HG03342 (cell line): Measurements from ENCODE around the gene HOXB4.

Experiments used
- ATAC-seq: cut with Tn5 transposase; IDR thresholded peaks from one replicate; pipeline ENCODE4 v1.9.1; 2021; ENCODE audit warnings: mild to moderate bottlenecking, moderate library complexity; ENCODE audit not compliant: unreplicated experiment

HOXB4 gene

GRCh38 chr17:48561884-48562810 is 16.0 kb downstream of the HOXB4 start:
- ATAC-seq: peak; percentile 55

- no peak for ATAC-seq
Observed at GRCh38 chr17:48559840-48560817, 18.0 kb downstream of the HOXB4 start.

DNA sequence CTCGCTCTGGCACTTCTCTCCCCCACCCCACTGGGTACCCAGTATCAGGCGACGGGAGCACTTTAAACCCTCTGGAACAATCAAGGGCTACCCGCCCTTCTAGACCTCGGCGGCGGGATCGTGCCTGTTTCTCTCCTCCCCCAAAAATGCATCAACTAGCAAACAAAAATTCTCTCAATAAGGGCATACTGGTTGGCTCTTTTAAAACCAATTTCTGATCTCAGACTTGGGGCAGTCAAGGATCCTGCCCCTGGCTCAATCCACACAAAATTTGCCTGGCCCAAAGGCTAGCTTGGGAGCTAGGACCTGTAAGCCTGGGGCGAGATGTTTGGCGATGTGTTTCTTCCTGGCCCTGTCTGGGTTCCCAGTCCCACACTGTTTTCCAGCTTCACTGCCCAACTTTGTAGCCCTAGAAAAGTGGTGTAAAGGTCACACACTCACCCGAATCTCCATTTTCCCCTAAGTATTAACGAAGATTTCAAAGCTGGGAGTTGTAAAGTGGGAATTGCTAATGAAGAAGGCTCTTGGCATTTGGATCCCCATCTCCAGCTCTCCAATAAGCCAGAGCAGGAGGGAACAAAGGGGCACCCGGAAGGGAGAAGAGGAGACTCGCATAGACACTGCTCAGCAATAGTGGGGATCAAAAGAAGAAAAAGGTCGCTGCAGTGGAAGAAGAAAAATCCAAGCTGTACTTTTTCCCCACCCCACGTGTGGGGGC is 18.9 kb downstream of the HOXB4 start:
- no peak for ATAC-seq

DNA sequence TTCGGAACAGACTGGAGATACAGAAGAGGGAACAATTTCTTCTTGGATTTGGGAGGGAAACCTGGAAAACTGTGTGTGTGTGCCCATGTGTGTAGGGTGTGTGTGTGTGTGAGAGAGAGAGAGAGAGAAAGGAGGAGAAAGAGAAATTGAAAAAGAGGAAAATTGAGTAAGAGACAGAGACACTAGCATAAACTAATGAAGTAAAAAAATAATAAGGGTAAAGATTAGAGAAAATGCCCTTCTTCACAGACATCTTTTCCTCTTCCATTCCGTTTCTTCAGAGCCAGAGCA is 19.4 kb downstream of the HOXB4 start:
- no peak for ATAC-seq

GRCh38 chr17:48558057-48558830 is 19.9 kb downstream of the HOXB4 start:
- ATAC-seq: no peak

GRCh38 chr17:48556576-48557401 is 21.4 kb downstream of the HOXB4 start:
- no peak for ATAC-seq

DNA sequence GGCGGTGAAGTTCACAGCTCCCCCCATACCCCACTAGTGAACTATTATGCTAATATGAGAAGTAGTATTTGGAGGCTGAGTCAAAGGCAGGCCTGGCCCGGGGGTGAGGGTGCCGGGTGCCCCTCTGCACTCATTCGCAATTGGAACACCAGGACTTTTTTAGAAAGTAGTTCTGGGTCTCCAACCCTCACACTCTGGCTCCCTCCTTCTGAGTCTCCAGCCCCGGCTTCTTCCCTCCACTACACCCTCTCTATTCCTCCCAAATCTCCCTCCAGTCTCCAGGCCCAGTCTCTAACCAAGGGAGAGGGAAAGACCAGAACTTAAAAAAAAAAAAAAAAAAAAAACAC is 21.9 kb downstream of the HOXB4 start:
- no peak for ATAC-seq

GRCh38 chr17:48555258-48556228 is 22.6 kb downstream of the HOXB4 start:
- ATAC-seq: no peak

DNA sequence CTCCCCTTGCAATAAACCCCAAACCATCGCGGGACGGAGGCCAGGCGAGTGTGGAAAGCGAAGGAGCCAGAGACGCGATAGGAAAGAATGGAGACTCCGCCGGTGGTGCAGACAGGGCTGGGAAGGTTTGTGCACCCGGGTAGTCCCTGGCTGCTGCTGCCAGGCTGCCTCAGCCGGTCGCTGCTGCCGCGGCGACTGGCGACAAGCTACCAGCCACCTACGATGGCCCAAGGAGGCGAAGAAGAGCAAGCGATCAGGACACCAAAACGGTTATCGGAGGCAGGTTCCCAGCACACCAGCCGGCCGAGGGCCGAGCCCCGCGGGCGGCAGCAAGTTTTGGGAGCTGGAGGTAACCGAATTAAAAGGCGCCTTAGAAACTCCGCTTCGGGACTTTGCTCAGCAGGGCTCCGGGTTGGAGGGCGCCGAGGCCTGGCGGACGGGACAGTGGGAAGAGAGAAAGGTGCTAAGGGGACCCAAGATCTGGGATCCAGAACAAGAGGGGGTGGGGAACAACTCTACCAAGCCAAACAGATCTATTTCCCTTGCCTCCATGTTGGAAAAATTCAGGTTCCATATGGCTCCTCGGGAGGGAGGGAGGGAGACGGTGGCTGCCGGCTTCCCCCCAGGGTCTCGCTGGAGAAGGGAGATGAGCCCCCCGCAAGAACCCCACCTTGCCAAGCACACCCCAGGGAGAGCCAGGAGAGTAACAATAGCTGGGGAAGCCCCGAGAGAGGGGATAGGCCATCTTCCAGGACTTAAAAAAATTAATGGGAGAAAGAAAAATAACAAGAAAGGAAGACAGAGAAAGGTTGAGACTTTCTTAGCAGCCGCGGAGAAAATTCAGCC is 23.5 kb downstream of the HOXB4 start:
- ATAC-seq: no peak

DNA sequence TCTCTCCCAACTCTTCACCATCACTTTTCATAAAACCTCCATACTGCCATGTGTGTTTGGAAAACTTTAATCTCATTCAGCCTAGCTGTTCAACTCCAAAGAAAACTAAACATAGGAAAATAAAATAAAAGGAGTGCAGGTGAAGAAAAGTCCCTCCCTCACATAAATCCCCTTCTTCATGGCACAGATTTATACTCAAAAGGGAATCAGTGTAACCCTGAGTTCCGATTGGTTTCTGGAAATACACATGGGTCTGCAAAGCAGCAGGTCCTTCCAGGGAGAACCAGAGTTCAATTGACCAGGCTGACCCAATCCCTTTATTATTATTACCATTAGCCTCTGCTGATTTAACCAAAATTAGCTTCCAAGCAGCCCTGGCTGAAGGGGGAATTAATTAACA is 24.3 kb downstream of the HOXB4 start:
- no peak for ATAC-seq

GRCh38 chr17:48553190-48553547 is 25.0 kb downstream of the HOXB4 start:
- no peak for ATAC-seq

GRCh38 chr17:48552466-48553189 is 25.5 kb downstream of the HOXB4 start:
- ATAC-seq: no peak

- no peak for ATAC-seq
Observed at GRCh38 chr17:48551596-48552465, 26.3 kb downstream of the HOXB4 start.

GRCh38 chr17:48551214-48551555 is 27.0 kb downstream of the HOXB4 start:
- ATAC-seq: no peak

DNA sequence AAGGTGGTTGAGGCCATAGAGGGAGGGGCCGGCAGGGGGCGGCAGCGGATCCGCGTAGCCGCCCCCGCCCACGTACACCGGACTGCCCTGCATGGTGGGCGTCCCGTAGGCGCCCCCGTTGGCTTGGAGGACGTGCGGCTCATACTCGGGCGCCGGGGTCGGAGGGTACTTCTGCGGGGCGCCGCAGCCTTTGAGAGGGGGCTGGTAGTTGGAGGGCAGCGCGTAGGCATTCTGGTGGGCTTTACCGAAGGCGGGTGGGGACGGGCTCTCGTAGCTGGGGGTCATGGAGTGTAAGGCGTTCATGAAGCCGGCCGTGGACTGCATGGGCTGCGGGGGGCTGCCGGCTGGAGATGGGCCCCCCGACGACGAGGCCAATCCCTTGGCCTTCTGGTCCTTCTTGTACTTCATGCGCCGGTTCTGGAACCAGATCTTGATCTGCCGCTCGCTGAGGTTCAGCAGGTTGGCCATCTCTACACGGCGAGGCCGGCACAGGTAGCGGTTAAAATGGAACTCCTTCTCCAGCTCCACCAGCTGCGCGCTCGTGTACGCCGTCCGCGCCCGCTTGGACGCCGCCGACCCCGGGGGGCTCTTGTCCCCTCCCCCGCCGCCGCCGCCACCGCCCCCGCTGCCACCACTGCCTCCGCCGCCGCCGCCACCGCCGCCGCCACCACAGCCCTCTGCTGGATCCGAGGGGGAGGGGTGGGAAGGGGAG is 27.5 kb downstream of the HOXB4 start:
- no peak for ATAC-seq
